Stimulated activated CD8-positive, alpha-beta memory T cell treated with anti-CD3 and anti-CD28 coated beads, Interleukin-7, amount 100 ng/mL, for 48 hours (primary cell): ENCODE measurements around the gene NTSR1.
A peak's percentile ranks its signal among the peaks of the same experiment; 100 is the strongest.

Experiments used
- DNase-seq, 2 donors: peaks; one replicate each; pipeline ENCODE4 v3.0.0-alpha.2; 2020; ENCODE audit warnings: low read depth in 1 of 2; ENCODE audit errors: extremely low read depth in 1 of 2

NTSR1 gene

GRCh38 chr20:62797671-62798532, 89.3 kb downstream of the NTSR1 start:
- DNase-seq = no peak

- DNase-seq = no peak
Observed at GRCh38 chr20:62799036-62799435, 90.4 kb downstream of the NTSR1 start.

- DNase-seq = no peak
Observed at GRCh38 chr20:62799459-62799858, 90.8 kb downstream of the NTSR1 start.

GRCh38 chr20:62799873-62800272, 91.2 kb downstream of the NTSR1 start:
- no peak for DNase-seq

GRCh38 chr20:62800314-62801259, 92.0 kb downstream of the NTSR1 start:
- no peak for DNase-seq

- DNase-seq = no peak
Observed at GRCh38 chr20:62801284-62802010, 92.8 kb downstream of the NTSR1 start.

DNA sequence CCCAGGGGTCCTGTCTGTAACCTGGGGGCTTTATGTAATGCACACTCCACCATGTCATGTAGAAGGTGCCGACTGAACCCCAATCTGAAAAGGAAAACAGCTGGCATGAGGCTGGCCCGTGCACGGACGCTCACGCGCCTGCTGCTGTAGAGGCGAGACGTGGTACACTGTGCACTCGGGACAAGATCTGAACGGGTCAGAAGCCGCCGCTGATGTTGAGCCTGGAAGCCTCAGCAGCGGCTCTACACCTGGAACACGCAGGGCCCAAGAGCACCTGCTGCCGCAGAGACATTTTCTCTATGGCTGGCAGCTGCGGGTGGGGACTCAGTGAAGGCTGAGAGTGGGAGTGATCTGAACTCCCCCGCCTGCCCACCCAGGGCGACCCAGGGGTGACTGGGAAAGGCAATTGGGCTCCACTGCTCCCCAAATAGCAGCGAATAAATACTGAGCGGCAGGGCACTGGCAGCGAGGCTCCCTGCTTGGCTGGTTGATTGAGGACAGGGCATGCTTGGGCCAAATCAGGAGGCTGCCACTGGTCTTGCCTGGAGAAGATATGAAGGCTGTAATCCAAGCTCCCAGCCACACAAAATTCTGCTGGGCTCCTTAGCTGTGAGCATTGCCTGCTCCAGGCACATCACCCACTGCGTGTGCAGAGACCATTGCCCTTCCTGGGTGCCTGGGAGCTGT, 93.5 kb downstream of the NTSR1 start:
- DNase-seq = no peak

GRCh38 chr20:62804021-62804626, 95.5 kb downstream of the NTSR1 start:
- DNase-seq = no peak

DNA sequence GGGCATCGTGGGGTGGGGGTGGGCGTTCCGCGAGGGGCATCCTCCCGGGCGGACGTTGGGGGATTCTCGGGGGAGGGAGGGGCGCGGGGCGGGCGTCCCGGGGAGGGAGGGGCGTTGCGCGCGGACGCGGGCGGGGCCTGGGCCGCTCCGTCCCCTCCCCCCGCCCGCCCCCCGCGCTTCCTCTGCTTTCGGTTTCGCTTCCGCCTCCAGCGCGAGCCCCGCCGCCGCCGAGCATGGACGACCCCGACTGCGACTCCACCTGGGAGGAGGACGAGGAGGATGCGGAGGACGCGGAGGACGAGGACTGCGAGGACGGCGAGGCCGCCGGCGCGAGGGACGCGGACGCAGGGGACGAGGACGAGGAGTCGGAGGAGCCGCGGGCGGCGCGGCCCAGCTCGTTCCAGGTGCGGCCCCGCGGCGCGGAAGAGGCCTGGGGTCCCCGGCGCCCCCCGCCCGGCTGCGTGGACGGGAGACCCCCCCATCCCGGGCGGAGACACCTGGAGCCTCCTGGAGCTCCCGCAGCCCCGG, 96.1 kb downstream of the NTSR1 start, which contains the start of gene OGFR:
OGFR (plus strand) TSS at position 209 of the 528 bp plus-strand sequence; CDS start at position 234, 25 bp downstream.
- DNase-seq = peak; percentile 46 to 47

DNA sequence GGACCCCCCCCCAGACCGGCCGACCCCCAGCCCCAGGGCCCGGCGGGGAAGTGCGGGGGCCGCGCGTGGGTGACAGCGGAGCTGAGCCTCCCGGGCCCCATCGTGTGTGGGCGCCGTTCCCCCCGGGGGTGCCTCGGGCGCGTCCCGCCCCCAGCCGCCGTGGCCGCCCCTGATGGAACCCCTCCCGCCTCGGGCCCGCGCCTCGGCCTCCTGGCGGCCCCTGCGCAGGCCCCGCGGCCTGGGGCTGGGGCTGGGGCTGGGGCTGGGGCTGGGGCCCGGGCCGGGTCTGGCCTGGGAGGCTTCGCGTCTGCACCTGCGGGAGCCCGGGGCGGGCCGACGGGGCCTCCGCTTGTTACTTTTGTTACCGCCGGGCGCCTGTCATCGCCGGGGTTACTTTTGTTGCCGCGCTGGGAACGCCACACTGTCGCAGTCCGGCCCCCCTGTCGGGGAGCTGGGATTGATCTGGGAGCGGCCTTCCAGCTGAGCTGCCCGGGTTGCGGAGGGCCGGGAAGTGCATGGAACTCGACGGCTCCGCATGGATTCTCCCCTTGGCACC, 96.6 kb downstream of the NTSR1 start:
- no peak for DNase-seq

DNA sequence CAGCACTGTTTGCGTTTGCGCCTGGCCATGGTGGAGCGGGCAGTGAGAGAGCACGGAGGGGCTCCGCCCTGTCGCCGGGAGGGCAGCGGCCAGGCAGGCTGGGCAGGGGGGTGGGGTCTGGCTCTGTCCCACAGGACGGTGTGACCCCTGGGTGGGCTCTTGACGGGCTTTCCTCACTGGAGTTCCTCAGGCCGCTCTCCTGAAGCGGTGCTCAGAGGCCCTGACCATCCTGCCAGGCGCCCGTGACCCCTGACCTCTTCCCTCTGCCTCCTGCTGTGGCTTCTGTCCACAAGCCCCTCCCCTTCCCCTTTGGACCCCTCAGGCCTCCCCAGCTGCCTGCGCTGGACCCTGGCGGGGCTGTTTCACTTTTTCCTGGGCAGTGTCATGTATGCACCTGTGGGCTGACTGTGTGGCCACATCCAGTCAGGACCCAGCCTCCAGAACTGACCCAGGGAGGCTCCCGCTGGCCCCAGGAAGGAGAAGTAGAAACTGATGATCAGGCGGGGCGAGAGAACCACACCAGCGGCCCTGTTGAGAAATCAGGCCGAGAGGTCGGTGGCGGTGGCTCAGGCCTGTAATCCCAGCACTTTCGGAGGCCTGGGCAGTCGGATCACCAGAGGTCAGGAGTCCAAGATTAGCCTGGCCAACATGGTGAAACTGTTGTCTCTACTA, 97.2 kb downstream of the NTSR1 start:
- no peak for DNase-seq

GRCh38 chr20:62806383-62807050, 97.9 kb downstream of the NTSR1 start:
- no peak for DNase-seq

GRCh38 chr20:62807444-62808210, 99.0 kb downstream of the NTSR1 start:
- no peak for DNase-seq

GRCh38 chr20:62808211-62808865, 99.7 kb downstream of the NTSR1 start:
- DNase-seq = peak; percentile 45 to 49

GRCh38 chr20:62809530-62810428, 101.1 kb downstream of the NTSR1 start:
- no peak for DNase-seq

GRCh38 chr20:62811320-62811719, 102.7 kb downstream of the NTSR1 start:
- no peak for DNase-seq
